Stomach (tissue), 4 donors: Measurements from ENCODE around the gene ARHGAP11A.

Source experiments
- CTCF ChIP-seq, 7 experiments: fragments of 450-650 bp in 4 of 7; fragments of 200-600 bp in 3 of 7; sonication (generic) in 3 of 7; IDR thresholded peaks; one replicate each; pipeline ENCODE4 v1.5.1; 2016 to 2019; ENCODE audit warnings: antibody characterized with exemption in 7 of 7, control low read depth in 2 of 7, mild to moderate bottlenecking in 1 of 7
- POLR2A ChIP-seq, 4 donors: fragments of 450-650 bp; IDR thresholded peaks; one replicate each; pipeline ENCODE4 v1.6.1; 2016; ENCODE audit warnings: antibody characterized with exemption in 4 of 4, control low read depth in 2 of 4, mild to moderate bottlenecking in 1 of 4, moderate library complexity in 1 of 4
- POLR2AphosphoS5 ChIP-seq, 3 donors: sonication (generic); formaldehyde crosslinking; IDR thresholded peaks; one replicate each; pipeline ENCODE4 v1.6.1; 2016; ENCODE audit warnings: antibody characterized with exemption in 3 of 3

GRCh38 chr15:32657198-32657883 lies 42.0 kb downstream of the ARHGAP11A start:
- TF ChIP-seq CTCF (IDR thresholded peaks at IDR 0.05): peak in 3 of 7 experiments; percentile 8 to 26 (median 25)
- no peak for TF ChIP-seq POLR2A (IDR thresholded peaks at IDR 0.05)
- peak in 2 of 3 donors; percentile 36 to 74 for TF ChIP-seq POLR2AphosphoS5 (IDR thresholded peaks at IDR 0.05)
